GM12801 (cell line): ENCODE data around the gene CBX1.

Experiments used
- CTCF ChIP-seq: IDR thresholded peaks from one replicate; pipeline ENCODE4 v1.5.1; 2011; ENCODE audit warnings: control low read depth; ENCODE audit not compliant: insufficient read length; ENCODE audit errors: extremely low read depth

CBX1 gene

GRCh38 chr17:48044851-48045250 is 56.4 kb downstream of the CBX1 start:
- no peak for TF ChIP-seq CTCF

GRCh38 chr17:48043176-48043575 is 58.1 kb downstream of the CBX1 start:
- no peak for TF ChIP-seq CTCF

GRCh38 chr17:48038687-48039086 is 62.6 kb downstream of the CBX1 start:
- TF ChIP-seq CTCF = no peak

- no peak for TF ChIP-seq CTCF
Measured at GRCh38 chr17:48037838-48038323, 63.4 kb downstream of the CBX1 start.

GRCh38 chr17:48037036-48037837 is 64.0 kb downstream of the CBX1 start, which contains the start of gene COPZ2:
Gene COPZ2, minus strand, starts transcription at chr17:48037797. Its CDS starts 20 bp downstream, at chr17:48037777.
- no peak for TF ChIP-seq CTCF

- TF ChIP-seq CTCF = no peak
Measured at GRCh38 chr17:48036693-48037035, 64.6 kb downstream of the CBX1 start.

GRCh38 chr17:48031966-48032365 is 69.3 kb downstream of the CBX1 start:
- TF ChIP-seq CTCF = no peak
